Measurements from ENCODE around the gene FAM221A. TPM values are rescaled to one million over a fixed set of nuclear protein-coding genes. Genes with fewer than 3 reads are reported as not detected.
"Not testable (repeated sequence)": the region's sequence is repeated elsewhere in the genome, so short reads cannot be mapped to it uniquely, and the experiment has no call there.

FAM221A gene
- total RNA-seq, 4 donors from 2014 or later: 7.5 to 28.0 (median 13.1) TPM

GRCh38 chr7:23717788-23718187 is 37.8 kb downstream of the FAM221A start:
- Histone ChIP-seq H3K9me3 (no peaks in the 10 kb centered on the region), H3K27ac (no peak overlapping the region), H3K4me1 (peaks cover 0 to 3% (median 0%) of the 10 kb centered on the region in 4 donors), H3K4me3 (no peak overlapping the region), H3K27me3 (no peaks in the 10 kb centered on the region), H3K36me3 (no peaks in the 10 kb centered on the region)
- 97 to 98% methylated on average over 1 of the region's 1 CpG for WGBS, 2 donors
- no peak for DNase-seq (ENCODE audit: low spot score in 2 of 2)
- TF ChIP-seq POLR2A (IDR thresholded peaks at IDR 0.05): no peak
- TF ChIP-seq EP300 (IDR thresholded peaks at IDR 0.05): no peak
- TF ChIP-seq, protein P1, sequence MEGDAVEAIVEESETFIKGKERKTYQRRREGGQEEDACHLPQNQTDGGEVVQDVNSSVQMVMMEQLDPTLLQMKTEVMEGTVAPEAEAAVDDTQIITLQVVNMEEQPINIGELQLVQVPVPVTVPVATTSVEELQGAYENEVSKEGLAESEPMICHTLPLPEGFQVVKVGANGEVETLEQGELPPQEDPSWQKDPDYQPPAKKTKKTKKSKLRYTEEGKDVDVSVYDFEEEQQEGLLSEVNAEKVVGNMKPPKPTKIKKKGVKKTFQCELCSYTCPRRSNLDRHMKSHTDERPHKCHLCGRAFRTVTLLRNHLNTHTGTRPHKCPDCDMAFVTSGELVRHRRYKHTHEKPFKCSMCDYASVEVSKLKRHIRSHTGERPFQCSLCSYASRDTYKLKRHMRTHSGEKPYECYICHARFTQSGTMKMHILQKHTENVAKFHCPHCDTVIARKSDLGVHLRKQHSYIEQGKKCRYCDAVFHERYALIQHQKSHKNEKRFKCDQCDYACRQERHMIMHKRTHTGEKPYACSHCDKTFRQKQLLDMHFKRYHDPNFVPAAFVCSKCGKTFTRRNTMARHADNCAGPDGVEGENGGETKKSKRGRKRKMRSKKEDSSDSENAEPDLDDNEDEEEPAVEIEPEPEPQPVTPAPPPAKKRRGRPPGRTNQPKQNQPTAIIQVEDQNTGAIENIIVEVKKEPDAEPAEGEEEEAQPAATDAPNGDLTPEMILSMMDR (IDR thresholded peaks at IDR 0.05): no peak

GRCh38 chr7:23721456-23721855 is 41.5 kb downstream of the FAM221A start:
- Histone ChIP-seq H3K27ac (no peak overlapping the region), H3K4me3 (no peak overlapping the region), H3K36me3 (no peaks in the 10 kb centered on the region), H3K4me1 (peaks cover 0 to 3% (median 0%) of the 10 kb centered on the region in 4 donors), H3K27me3 (no peaks in the 10 kb centered on the region), H3K9me3 (no peaks in the 10 kb centered on the region)
- TF ChIP-seq, protein P1 (IDR thresholded peaks at IDR 0.05): no peak
- no peak for TF ChIP-seq EP300 (IDR thresholded peaks at IDR 0.05)
- TF ChIP-seq POLR2A (IDR thresholded peaks at IDR 0.05): no peak
- 52 to 58% methylated on average over 4 of the region's 4 CpGs for WGBS, 2 donors
- DNase-seq (ENCODE audit: low spot score in 2 of 2): no peak

DNA sequence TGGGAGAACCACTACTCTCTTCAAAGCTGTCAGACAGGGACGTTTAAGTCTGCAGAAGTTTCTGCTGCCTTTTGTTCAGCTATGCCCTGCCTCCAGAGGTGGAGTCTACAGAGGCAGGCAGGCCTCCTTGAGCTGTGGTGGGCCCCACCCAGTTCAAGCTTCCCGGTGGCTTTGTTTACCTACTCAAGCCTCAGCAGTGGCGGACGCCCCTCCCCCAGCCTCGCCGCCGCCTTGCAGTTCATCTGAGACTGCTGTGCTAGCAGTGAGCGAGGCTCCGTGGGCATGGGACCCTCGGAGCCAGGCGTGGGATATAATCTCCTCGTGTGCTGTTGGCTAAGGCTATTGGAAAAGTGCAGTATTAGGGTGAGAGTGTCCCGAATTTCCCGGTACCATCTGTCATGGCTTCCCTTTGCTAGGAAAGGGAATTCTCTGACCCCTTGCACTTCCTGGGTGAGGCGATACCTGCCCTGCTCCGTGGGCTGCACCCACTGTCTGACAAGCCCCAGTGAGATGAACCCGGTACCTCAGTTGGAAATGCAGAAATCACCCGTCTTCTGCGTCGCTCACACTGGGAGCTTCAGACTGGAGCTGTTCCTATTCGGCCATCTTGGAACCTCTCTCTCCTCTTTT is 42.7 kb downstream of the FAM221A start:
- WGBS, 2 donors: 86 to 88% methylated on average over 18 to 19 of the region's 21 CpGs
- not testable (repeated sequence) for H3K27ac ChIP-seq; H3K27me3 ChIP-seq; H3K36me3 ChIP-seq; DNase-seq (ENCODE audit: low spot score in 2 of 2); H3K4me1 ChIP-seq; H3K9me3 ChIP-seq; H3K4me3 ChIP-seq

DNA sequence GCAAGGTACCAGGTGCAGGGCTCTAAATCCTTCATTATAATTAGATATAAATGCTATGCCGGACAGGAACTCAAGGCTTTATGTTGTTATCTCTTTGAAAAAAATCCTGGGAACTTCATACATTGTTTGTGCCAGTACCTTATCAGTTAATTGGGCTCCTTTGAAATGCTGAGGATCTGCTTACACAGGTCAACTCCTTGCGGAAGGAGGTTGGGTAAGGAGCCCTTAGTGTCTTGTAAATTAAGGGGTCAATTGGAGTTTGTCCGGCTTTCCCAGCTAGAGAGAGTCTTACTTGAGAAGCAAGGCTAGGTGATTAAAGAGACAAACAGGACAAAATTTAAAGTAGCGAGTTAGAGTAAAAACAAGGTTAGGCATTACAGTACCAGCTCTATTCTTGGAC is 44.1 kb downstream of the FAM221A start:
- DNase-seq (ENCODE audit: low spot score in 2 of 2); H3K4me3 ChIP-seq: not testable (repeated sequence)
- WGBS, 2 donors: 58 to 64% methylated on average over 4 of the region's 4 CpGs

DNA sequence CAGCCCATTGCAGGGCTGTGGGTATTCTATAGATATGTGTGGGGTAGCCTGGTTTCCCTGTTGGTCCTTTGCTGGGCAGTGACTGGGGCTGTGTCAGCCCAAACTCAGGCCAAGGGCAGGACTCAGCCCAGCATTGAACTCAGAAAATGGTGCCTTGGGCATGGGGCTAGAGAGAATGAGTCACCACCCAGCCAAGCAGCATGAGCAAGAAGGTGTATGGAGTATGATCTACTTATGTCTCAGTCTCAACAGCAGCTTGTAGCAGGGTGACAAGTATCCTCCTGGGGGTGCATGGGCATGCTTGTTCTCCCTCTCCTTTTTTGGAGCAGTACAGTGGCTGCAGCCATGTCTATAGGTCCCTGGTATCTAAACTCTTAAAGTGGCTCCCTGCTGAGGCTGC is 62.1 kb downstream of the FAM221A start:
- Histone ChIP-seq H3K27ac (no peak overlapping the region), H3K9me3 (peaks cover 0 to 42% (median 9%) of the 10 kb centered on the region in 4 donors), H3K36me3 (peaks cover 0 to 9% (median 0%) of the 10 kb centered on the region in 3 donors), H3K4me1 (no peaks in the 10 kb centered on the region), H3K27me3 (no peaks in the 10 kb centered on the region), H3K4me3 (no peak overlapping the region)
- TF ChIP-seq POLR2A (IDR thresholded peaks at IDR 0.05) (no peak), EP300 (IDR thresholded peaks at IDR 0.05) (no peak)
- TF ChIP-seq, protein P1 (IDR thresholded peaks at IDR 0.05): no peak
- DNase-seq (ENCODE audit: low spot score in 2 of 2): no peak

More for the DNA sequence above, 44.1 kb downstream of the FAM221A start:
- H3K27me3 ChIP-seq, H3K4me1 ChIP-seq, H3K27ac ChIP-seq, H3K36me3 ChIP-seq, H3K9me3 ChIP-seq: not testable (repeated sequence)

DNA sequence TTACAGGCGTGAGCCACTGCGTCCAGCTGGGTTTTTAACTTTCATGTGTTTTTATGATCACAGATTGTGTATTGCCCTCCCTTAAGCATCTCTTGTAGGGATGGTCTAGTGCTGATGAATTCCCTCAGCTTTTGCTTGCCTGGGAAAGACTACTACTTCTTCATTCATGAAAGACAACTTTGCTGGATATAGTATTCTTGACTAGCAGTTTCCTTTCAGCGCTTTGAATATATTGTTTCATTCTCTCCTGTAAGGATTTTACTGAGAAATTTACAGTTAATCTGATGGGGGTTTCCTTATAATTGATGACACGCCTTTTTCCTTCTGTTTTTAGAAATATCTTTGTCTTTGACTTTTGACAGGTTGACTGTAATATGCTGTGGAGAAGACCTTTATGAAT is 63.2 kb downstream of the FAM221A start:
- H3K27me3 ChIP-seq: no peaks in the 10 kb centered on the region
- peaks cover 0 to 9% (median 0%) of the 10 kb centered on the region in 3 donors for H3K36me3 ChIP-seq

More for the DNA sequence above, 63.2 kb downstream of the FAM221A start:
- WGBS, 2 donors: 90 to 93% methylated on average over 4 of the region's 4 CpGs
- TF ChIP-seq POLR2A (IDR thresholded peaks at IDR 0.05) (no peak), EP300 (IDR thresholded peaks at IDR 0.05) (no peak)
- TF ChIP-seq, protein P1 (IDR thresholded peaks at IDR 0.05): no peak
- H3K4me1 ChIP-seq: no peaks in the 10 kb centered on the region
- DNase-seq (ENCODE audit: low spot score in 2 of 2): no peak
- no peak overlapping the region for H3K4me3 ChIP-seq
- H3K27ac ChIP-seq: no peak overlapping the region
- H3K9me3 ChIP-seq: peaks cover 0 to 44% (median 9%) of the 10 kb centered on the region in 4 donors

Data from tibial nerve (tissue), 4 donors.